ENCODE measurements around the gene USP25.
A peak's percentile ranks its signal among the peaks of the same experiment; 100 is the strongest.

USP25 gene

DNA sequence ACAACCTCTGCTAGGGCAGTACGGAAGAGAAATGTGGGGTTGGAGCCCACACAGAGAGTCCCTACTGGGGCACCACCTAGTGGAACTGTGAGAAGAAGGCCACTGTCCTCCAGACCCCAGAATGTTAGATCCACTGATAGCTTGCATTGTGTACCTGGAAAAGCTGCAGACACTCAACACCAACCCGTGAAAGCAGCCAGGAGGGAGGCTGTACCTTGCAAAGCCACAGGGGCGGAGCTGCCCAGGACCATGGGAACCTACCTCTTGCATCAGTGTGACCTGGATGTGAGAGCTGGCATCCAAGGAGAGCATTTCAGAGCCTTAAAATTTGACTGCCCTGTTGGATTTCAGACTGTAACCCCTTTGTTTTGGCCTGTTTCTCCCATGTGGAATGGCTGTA, 85.5 kb downstream of the USP25 start:
- H3K27ac ChIP-seq = no peak overlapping the region
- TF ChIP-seq, protein P1, sequence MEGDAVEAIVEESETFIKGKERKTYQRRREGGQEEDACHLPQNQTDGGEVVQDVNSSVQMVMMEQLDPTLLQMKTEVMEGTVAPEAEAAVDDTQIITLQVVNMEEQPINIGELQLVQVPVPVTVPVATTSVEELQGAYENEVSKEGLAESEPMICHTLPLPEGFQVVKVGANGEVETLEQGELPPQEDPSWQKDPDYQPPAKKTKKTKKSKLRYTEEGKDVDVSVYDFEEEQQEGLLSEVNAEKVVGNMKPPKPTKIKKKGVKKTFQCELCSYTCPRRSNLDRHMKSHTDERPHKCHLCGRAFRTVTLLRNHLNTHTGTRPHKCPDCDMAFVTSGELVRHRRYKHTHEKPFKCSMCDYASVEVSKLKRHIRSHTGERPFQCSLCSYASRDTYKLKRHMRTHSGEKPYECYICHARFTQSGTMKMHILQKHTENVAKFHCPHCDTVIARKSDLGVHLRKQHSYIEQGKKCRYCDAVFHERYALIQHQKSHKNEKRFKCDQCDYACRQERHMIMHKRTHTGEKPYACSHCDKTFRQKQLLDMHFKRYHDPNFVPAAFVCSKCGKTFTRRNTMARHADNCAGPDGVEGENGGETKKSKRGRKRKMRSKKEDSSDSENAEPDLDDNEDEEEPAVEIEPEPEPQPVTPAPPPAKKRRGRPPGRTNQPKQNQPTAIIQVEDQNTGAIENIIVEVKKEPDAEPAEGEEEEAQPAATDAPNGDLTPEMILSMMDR (IDR thresholded peaks at IDR 0.05) = no peak
- no peak for TF ChIP-seq ZFX (IDR thresholded peaks at IDR 0.05; ENCODE audit: borderline replicate concordance)

- no peak for TF ChIP-seq ZFX (IDR thresholded peaks at IDR 0.05; ENCODE audit: borderline replicate concordance)
- TF ChIP-seq, protein P1 (IDR thresholded peaks at IDR 0.05) = no peak
- no peak overlapping the region for H3K27ac ChIP-seq
These were observed 90.5 kb downstream of the USP25 start for GRCh38 chr21:15820327-15820726.

GRCh38 chr21:15820852-15821379, 91.1 kb downstream of the USP25 start:
- H3K27ac ChIP-seq = no peak overlapping the region
- TF ChIP-seq ZFX (IDR thresholded peaks at IDR 0.05; ENCODE audit: borderline replicate concordance) = no peak
- TF ChIP-seq, protein P1 (IDR thresholded peaks at IDR 0.05) = no peak

DNA sequence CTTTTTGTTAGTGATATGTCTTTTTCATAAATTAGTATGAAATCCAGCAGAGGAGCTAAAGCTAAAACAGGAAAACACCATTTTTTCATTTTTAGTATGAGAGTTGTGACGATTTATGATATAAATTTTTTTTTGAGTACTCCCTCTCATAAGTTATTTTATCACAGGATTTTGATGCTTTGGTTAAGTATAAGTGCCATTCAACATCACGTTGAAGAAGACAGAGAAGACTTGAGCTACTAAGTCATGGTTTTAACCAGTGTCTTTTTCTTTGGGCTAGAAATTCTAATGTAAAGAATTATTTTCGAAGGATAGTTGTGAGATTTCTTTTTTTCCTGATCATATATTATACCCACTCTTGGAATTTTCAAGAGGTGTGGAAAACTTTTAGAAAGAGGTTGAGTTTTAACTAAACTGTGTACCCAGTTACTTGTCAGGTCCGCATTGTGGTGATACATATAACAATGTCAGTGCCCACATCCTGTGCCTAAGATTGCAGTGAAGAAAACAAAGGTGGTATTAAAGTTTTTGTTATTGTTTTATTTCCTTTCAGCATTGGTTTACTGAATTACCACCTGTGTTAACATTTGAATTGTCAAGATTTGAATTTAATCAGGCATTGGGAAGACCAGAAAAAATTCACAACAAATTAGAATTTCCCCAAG, 93.8 kb downstream of the USP25 start:
- H3K27ac ChIP-seq = no peak overlapping the region
- no peak for TF ChIP-seq ZFX (IDR thresholded peaks at IDR 0.05; ENCODE audit: borderline replicate concordance)
- TF ChIP-seq, protein P1 (IDR thresholded peaks at IDR 0.05) = no peak

DNA sequence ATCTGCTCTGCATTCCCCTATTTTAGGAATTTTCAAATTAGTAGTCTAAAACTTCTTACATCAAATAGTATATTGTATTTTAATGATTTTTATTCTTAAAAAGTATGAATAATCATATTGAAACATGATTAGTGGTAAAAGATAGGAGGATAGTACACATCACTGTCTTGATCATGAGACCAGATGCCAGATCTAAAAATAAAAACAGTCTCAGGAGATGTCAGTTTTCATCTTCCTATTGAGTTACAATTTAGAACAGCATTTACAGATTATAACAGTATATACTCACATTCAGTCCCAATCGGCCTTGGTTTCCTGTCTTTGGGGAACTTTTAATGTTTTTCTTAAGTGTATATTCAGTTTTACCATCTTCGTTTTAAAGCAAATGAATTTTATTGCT, 95.9 kb downstream of the USP25 start:
- TF ChIP-seq, protein P1 (IDR thresholded peaks at IDR 0.05) = no peak
- no peak for TF ChIP-seq ZFX (IDR thresholded peaks at IDR 0.05; ENCODE audit: borderline replicate concordance)
- H3K27ac ChIP-seq = no peak overlapping the region

DNA sequence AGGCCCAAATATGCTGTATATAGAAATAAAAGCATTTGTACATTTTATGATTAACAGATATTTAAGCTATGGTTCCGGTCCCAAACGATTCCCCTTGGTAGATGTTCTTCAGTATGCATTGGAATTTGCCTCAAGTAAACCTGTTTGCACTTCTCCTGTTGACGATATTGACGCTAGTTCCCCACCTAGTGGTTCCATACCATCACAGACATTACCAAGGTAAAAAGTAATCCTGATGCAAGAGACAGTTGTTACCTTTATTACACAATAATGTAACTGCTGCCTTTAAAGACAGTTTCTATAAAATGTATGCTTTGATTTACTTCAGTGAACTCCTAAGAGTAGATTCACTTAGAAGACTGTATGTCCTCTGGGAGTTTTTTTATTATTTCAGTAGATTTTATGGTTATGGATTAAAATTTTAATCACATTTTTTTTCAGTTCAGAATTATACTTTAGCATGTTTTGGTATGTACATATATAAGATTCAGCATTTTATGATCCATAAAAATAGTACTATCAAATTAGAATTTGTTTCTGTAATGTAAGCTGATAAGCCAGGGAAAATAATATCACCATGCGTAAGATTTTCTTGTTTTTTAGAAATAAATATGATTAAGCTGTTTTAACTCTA, 96.5 kb downstream of the USP25 start:
- TF ChIP-seq, protein P1 (IDR thresholded peaks at IDR 0.05) = peak; percentile 76
- no peak for TF ChIP-seq ZFX (IDR thresholded peaks at IDR 0.05; ENCODE audit: borderline replicate concordance)
- H3K27ac ChIP-seq = no peak overlapping the region

All from 22Rv1 (cell line).